Osteoblast (primary cell): ENCODE data around the gene G6PC3. TPM values are rescaled to one million over a fixed set of nuclear protein-coding genes. Genes with fewer than 3 reads are reported as not detected.

ENCODE experiments used
- DNase-seq: peaks from one replicate; pipeline ENCODE4 v3.0.0; 2011; ENCODE audit warnings: low spot score, mixed read lengths; ENCODE audit not compliant: insufficient read length; ENCODE audit errors: missing footprints
- H2AFZ ChIP-seq: 2 replicates; pipeline ENCODE4 v1.6.0; 2011; ENCODE audit warnings: mild to moderate bottlenecking, low read length
- H3K27ac ChIP-seq: 2 replicates; pipeline ENCODE4 v1.5.1; 2011; ENCODE audit warnings: mild to moderate bottlenecking, low read depth, low read length, moderate library complexity
- H3K27me3 ChIP-seq: 2 replicates; pipeline ENCODE4 v1.6.0; 2012; ENCODE audit warnings: mild to moderate bottlenecking, control low read depth, inconsistent platforms, low read length, moderate library complexity; ENCODE audit not compliant: insufficient read depth
- H3K36me3 ChIP-seq: 2 replicates; pipeline ENCODE4 v1.5.1; 2011; ENCODE audit warnings: mild to moderate bottlenecking, low read length, control low read depth, moderate library complexity; ENCODE audit not compliant: insufficient read depth
- H3K4me1 ChIP-seq: 2 replicates; pipeline ENCODE4 v1.5.1; 2011; ENCODE audit warnings: mild to moderate bottlenecking, low read length, control low read depth, moderate library complexity; ENCODE audit not compliant: insufficient read depth
- H3K4me2 ChIP-seq: 2 replicates; pipeline ENCODE4 v1.6.0; 2011; ENCODE audit warnings: mild to moderate bottlenecking, low read length; ENCODE audit not compliant: insufficient read depth
- H3K4me3 ChIP-seq: fragments of 200-600 bp; sonication (generic); 3 replicates; pipeline ENCODE4 v1.5.1; 2012; ENCODE audit warnings: mild to moderate bottlenecking, low read length, inconsistent platforms; ENCODE audit not compliant: insufficient read depth
- H3K79me2 ChIP-seq: 2 replicates; pipeline ENCODE4 v1.6.0; 2012; ENCODE audit warnings: mild to moderate bottlenecking, low read length, control low read depth, inconsistent platforms; ENCODE audit not compliant: insufficient read depth
- H3K9me3 ChIP-seq: 2 replicates; pipeline ENCODE4 v1.5.1; 2011; ENCODE audit warnings: low read depth, low read length, control low read depth
- H4K20me1 ChIP-seq: 2 replicates; pipeline ENCODE4 v1.6.0; 2012; ENCODE audit warnings: mild to moderate bottlenecking, low read length, control low read depth; ENCODE audit not compliant: insufficient read depth
- CTCF ChIP-seq: IDR thresholded peaks from 2 replicates; pipeline ENCODE4 v1.5.1; 2011; ENCODE audit warnings: mild to moderate bottlenecking, low read depth, low read length, moderate library complexity; ENCODE audit errors: extremely low read depth
- total RNA-seq: library from RNA; depleted of rRNA; stranded (reverse); fragments of >200 nt; gene quantifications from 2 replicates; pipeline ENCODE4 v1.2.3, GENCODE V29; 2012

G6PC3 gene
- total RNA-seq, 1 donor, result 23.5 TPM

GRCh38 chr17:44084921-44085320 is 14.4 kb downstream of the G6PC3 start:
- Histone ChIP-seq H4K20me1 (no peaks in the 10 kb centered on the region), H3K4me3 (no peak overlapping the region), H3K4me2 (no peak overlapping the region), H3K4me1 (peaks cover 37% of the 10 kb centered on the region), H2AFZ (no peak overlapping the region), H3K36me3 (peaks cover 35% of the 10 kb centered on the region), H3K79me2 (no peaks in the 10 kb centered on the region), H3K9me3 (no peaks in the 10 kb centered on the region), H3K27me3 (no peaks in the 10 kb centered on the region), H3K27ac (peak overlapping the region; percentile 11)
- TF ChIP-seq CTCF, result no peak
- no peak for DNase-seq

- peaks cover 36% of the 10 kb centered on the region for H3K4me1 ChIP-seq
- H3K27me3 ChIP-seq, result no peaks in the 10 kb centered on the region
- H3K9me3 ChIP-seq, result no peaks in the 10 kb centered on the region
- H3K27ac ChIP-seq, result peak overlapping the region; percentile 83
- H4K20me1 ChIP-seq, result no peaks in the 10 kb centered on the region
- peaks cover 27% of the 10 kb centered on the region for H3K36me3 ChIP-seq
- no peak overlapping the region for H3K4me2 ChIP-seq
- no peak overlapping the region for H2AFZ ChIP-seq
- TF ChIP-seq CTCF, result no peak
- no peaks in the 10 kb centered on the region for H3K79me2 ChIP-seq
- DNase-seq, result no peak
- no peak overlapping the region for H3K4me3 ChIP-seq
Observed at GRCh38 chr17:44085908-44086307, 15.4 kb downstream of the G6PC3 start.

GRCh38 chr17:44086364-44087311 is 16.1 kb downstream of the G6PC3 start:
- H3K4me2 ChIP-seq, result peak overlapping the region; percentile 69
- H3K4me3 ChIP-seq, result peak overlapping the region; percentile 44
- TF ChIP-seq CTCF, result no peak

GRCh38 chr17:44087319-44087718 is 16.8 kb downstream of the G6PC3 start:
- Histone ChIP-seq H3K79me2 (no peaks in the 10 kb centered on the region), H3K4me3 (peak overlapping the region; percentile 44), H3K36me3 (peaks cover 28% of the 10 kb centered on the region), H3K27ac (peak overlapping the region; percentile 94), H4K20me1 (no peaks in the 10 kb centered on the region), H3K4me1 (peaks cover 22% of the 10 kb centered on the region), H3K9me3 (no peaks in the 10 kb centered on the region), H3K27me3 (no peaks in the 10 kb centered on the region), H2AFZ (no peak overlapping the region), H3K4me2 (peak overlapping the region; percentile 69)
- peak; percentile 39 for DNase-seq
- no peak for TF ChIP-seq CTCF

More at GRCh38 chr17:44086364-44087311, 16.1 kb downstream of the G6PC3 start:
- Histone ChIP-seq H2AFZ (no peak overlapping the region), H3K27ac (peak overlapping the region; percentile 94), H3K36me3 (peaks cover 33% of the 10 kb centered on the region), H4K20me1 (no peaks in the 10 kb centered on the region), H3K79me2 (no peaks in the 10 kb centered on the region), H3K4me1 (peaks cover 29% of the 10 kb centered on the region), H3K27me3 (no peaks in the 10 kb centered on the region), H3K9me3 (no peaks in the 10 kb centered on the region)
- peak; percentile 99 for DNase-seq
